ES-I3 (cell line): Measurements from ENCODE around the gene MST1R.
"Not testable (repeated sequence)": the region's sequence is repeated elsewhere in the genome, so short reads cannot be mapped to it uniquely, and the experiment has no call there.

ENCODE experiments used
- H3K36me3 ChIP-seq: 2 replicates; pipeline ENCODE4 v1.6.1; 2013; ENCODE audit warnings: mild to moderate bottlenecking, low read length, control low read depth, moderate library complexity; ENCODE audit not compliant: insufficient read depth
- H3K4me1 ChIP-seq: 2 replicates; pipeline ENCODE4 v1.6.1; 2013; ENCODE audit warnings: mild to moderate bottlenecking, control low read depth, low read length; ENCODE audit not compliant: insufficient read depth
- H3K9ac ChIP-seq: 2 replicates; pipeline ENCODE4 v1.6.1; 2013; ENCODE audit warnings: low read depth, mild to moderate bottlenecking, low read length, moderate library complexity
- H3K9me3 ChIP-seq: 2 replicates; pipeline ENCODE4 v1.6.1; 2013; ENCODE audit warnings: mild to moderate bottlenecking, low read length, moderate library complexity; ENCODE audit not compliant: control insufficient read depth, insufficient read depth

MST1R gene

GRCh38 chr3:49926117-49926728, 22.6 kb upstream of the MST1R start:
- Histone ChIP-seq H3K4me1 (peaks cover 3% of the 10 kb centered on the region; the same call in 1 of the 2 replicates), H3K9me3 (no peaks in the 10 kb centered on the region), H3K9ac (no peak overlapping the region), H3K36me3 (no peaks in the 10 kb centered on the region)

DNA sequence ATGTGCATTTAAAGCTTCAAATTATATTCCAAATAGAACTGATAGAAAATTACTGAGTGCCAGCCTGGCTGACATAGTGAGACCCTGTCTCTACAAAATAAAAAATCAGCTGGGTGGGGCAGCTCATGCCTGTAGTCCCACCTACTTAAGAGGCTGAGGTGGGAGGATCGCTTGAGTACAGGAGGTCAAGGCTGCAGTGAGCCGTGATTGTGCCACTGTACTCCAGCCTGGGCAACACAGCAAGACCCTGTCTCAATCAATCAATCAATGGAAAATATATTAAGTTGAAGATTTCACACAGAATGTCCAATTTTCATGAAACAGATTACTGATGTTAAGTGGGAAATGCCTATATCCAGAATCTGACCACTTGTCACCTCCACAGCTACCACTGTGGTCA, 21.8 kb upstream of the MST1R start:
- H3K9ac ChIP-seq, result no peak overlapping the region
- H3K36me3 ChIP-seq, result no peaks in the 10 kb centered on the region
- no peaks in the 10 kb centered on the region for H3K9me3 ChIP-seq
- H3K4me1 ChIP-seq, result no peaks in the 10 kb centered on the region

GRCh38 chr3:49924683-49925082, 21.0 kb upstream of the MST1R start:
- Histone ChIP-seq H3K9me3 (no peaks in the 10 kb centered on the region), H3K36me3 (no peaks in the 10 kb centered on the region), H3K9ac (no peak overlapping the region), H3K4me1 (no peaks in the 10 kb centered on the region)

GRCh38 chr3:49917806-49918590, 14.3 kb upstream of the MST1R start:
- not testable (repeated sequence) for H3K36me3 ChIP-seq, H3K9ac ChIP-seq, H3K9me3 ChIP-seq, H3K4me1 ChIP-seq

GRCh38 chr3:49916686-49917085, 13.0 kb upstream of the MST1R start:
- Histone ChIP-seq H3K9me3 (no peaks in the 10 kb centered on the region), H3K4me1 (no peaks in the 10 kb centered on the region), H3K36me3 (no peaks in the 10 kb centered on the region), H3K9ac (no peak overlapping the region)

DNA sequence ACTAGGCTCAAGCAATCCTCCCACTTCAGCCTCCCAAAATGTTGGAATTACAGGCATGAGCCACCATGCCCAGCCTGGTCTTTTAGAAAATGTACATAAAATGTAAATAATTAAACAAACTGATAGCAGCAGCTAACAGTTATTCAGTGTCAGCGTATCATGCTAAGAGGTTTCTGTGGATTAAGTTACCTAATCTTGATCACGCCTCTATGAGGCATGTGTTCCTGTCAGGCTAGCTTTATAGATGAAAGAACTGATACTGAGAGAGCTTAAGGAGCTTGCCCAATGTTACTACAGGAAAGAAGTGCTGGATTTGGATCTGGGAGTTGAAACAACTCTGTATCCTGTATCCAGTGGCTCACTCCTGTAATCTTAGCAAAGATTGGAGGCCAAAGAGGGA, 11.2 kb upstream of the MST1R start:
- H3K9me3 ChIP-seq, result no peaks in the 10 kb centered on the region
- peaks cover 1% of the 10 kb centered on the region; the same call in 1 of the 2 replicates for H3K4me1 ChIP-seq
- no peak overlapping the region for H3K9ac ChIP-seq
- H3K36me3 ChIP-seq, result no peaks in the 10 kb centered on the region

DNA sequence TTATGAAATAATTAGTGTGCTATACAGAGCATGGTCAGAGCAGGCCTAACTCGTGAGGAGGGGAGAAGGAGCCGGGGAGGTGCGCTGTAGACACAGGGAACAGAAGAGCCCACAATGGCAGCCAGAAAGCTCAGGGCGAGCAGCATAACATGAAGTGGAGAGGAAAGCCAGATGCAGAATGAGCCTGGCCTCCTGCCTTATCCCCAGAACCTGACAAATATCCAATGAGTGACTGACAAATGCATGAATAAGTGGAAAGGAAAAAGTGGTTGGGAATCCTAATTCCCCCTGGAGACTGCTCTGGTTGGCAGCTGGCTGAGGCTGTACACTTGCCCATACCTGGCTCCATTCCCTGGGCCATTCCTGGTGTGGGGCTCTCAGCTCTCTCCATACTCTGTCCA, 9.2 kb upstream of the MST1R start:
- Histone ChIP-seq H3K36me3 (no peaks in the 10 kb centered on the region), H3K9me3 (no peaks in the 10 kb centered on the region), H3K4me1 (peaks cover 6% of the 10 kb centered on the region; the same call in 1 of the 2 replicates), H3K9ac (no peak overlapping the region)

- no peak overlapping the region for H3K9ac ChIP-seq
- peaks cover 6% of the 10 kb centered on the region; the same call in 1 of the 2 replicates for H3K4me1 ChIP-seq
- no peaks in the 10 kb centered on the region for H3K9me3 ChIP-seq
- H3K36me3 ChIP-seq, result no peaks in the 10 kb centered on the region
Measured at GRCh38 chr3:49911611-49912010, 7.9 kb upstream of the MST1R start.

DNA sequence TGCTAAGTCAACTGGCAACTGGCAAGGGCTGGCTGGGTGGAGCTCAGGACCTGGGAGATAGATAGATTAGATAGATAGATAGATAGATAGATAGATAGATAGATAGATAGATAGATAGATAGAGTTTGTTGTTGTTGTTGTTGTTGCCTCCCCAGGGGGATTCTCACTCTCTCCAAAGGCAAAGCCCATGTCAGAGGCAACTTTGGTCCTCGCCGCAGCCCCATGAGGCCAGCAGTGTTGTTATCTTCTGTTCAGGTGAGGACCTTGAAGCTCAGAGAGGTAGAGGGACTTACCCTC, 7.4 kb upstream of the MST1R start:
- H3K9ac ChIP-seq, result peak overlapping the region; percentile 31; the same call in 1 of the 2 replicates
- H3K4me1 ChIP-seq, result peaks cover 7% of the 10 kb centered on the region
- H3K9me3 ChIP-seq, result no peaks in the 10 kb centered on the region
- H3K36me3 ChIP-seq, result no peaks in the 10 kb centered on the region

DNA sequence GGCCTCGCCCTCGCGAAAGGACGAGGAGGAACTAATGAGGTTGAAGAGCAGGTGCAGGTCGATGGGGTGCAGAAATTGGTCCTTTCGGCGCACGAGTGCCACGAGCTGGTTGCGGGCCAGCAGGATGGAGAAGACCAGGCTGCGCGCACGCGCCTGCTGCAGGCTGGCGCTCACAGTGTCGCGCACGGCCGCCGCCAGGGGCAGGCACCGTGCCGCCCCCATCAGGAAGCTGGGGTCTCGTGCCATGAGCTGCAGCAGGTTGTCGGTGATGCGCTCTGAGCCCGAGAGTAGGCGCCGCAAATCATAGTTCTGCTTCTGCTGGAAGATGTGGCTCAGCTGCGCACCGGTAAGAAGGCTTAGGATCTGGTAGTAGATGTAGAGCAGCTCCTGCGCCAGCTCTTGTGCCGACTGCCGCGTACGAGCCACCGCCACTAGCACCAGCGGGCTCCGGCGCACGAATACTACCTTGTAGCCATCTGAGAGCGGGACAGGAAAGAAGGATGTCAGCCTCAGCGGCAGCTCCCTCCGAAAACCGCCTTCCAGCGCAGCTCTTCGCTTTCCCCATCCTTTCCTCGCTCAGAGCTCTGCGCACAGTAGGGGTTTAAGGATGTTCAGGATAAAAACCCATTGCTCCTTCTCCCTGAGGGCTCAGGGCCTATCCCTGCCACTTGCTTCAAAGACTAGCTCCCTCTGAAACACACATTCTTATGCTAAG, 6.9 kb upstream of the MST1R start:
- no peaks in the 10 kb centered on the region for H3K36me3 ChIP-seq
- peaks cover 13% of the 10 kb centered on the region for H3K4me1 ChIP-seq
- H3K9me3 ChIP-seq, result no peaks in the 10 kb centered on the region
- peak overlapping the region; percentile 31; the same call in 1 of the 2 replicates for H3K9ac ChIP-seq

- Histone ChIP-seq H3K36me3 (no peaks in the 10 kb centered on the region), H3K9ac (no peak overlapping the region), H3K9me3 (no peaks in the 10 kb centered on the region), H3K4me1 (peaks cover 16% of the 10 kb centered on the region)
Measured at GRCh38 chr3:49908373-49909199, 4.9 kb upstream of the MST1R start.

GRCh38 chr3:49906073-49906743, 2.5 kb upstream of the MST1R start:
- Histone ChIP-seq H3K9me3 (no peaks in the 10 kb centered on the region), H3K4me1 (peaks cover 16% of the 10 kb centered on the region), H3K9ac (peak overlapping the region; percentile 23; the same call in 1 of the 2 replicates), H3K36me3 (no peaks in the 10 kb centered on the region)

DNA sequence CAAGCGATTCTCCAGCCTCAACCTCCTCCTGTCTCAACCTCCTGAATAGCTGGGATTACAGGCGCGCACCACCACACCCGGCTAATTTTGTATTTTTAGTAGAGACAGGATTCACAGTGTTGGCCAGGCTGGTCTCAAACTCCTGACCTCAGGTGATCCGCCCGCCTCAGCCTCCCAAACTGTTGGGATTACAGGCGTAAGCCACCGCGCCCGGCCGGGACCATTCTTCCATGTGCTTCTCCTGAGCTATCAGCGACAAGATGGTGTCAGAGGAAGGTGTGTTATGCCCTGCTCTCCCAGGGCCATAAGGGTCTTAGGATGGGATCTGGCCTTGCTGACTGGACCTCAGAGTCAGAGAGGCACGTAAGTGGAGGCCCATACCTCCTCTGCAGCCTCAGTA, 775 bp upstream of the MST1R start:
- H3K4me1 ChIP-seq, result peaks cover 17% of the 10 kb centered on the region
- H3K9ac ChIP-seq, H3K9me3 ChIP-seq, H3K36me3 ChIP-seq: not testable (repeated sequence)
